ENCODE data around the gene SH2D6. TPM values are rescaled to one million over a fixed set of nuclear protein-coding genes. Genes with fewer than 3 reads are reported as not detected.
A peak's percentile ranks its signal among the peaks of the same experiment; 100 is the strongest.

The SH2D6 gene
- total and polyA plus RNA-seq, 11 donors, result not detected

GRCh38 chr2:85446296-85447221 is 28.0 kb downstream of the SH2D6 start:
- intact Hi-C loops (cut with DNase I), result loop anchor here in 2 of 10 donors (5.0 to 10.0 kb wide), 2 partner anchors 48 to 76 kb away; no protein-coding TSS in a partner anchor
- Histone ChIP-seq H3K4me3 (no peak overlapping the region), H3K27ac (peak overlapping the region in 11 of 12 donors; percentile 14 to 83 (median 71)), H3K27me3 (no peaks in the 10 kb centered on the region), H3K9me3 (no peaks in the 10 kb centered on the region), H3K36me3 (no peaks in the 10 kb centered on the region), H3K4me1 (peaks cover 0 to 27% (median 10%) of the 10 kb centered on the region in 12 donors)
- TF ChIP-seq CTCF (IDR thresholded peaks at IDR 0.05) (no peak), POLR2A (IDR thresholded peaks at IDR 0.05) (no peak)
- 63 to 78% (median 77%) methylated on average over 13 to 14 of the region's 14 CpGs for WGBS, 4 donors
- no peak for DNase-seq
- ATAC-seq, result peak in 1 of 4 donors; percentile 29

GRCh38 chr2:85447222-85447585 is 28.7 kb downstream of the SH2D6 start:
- TF ChIP-seq POLR2A (IDR thresholded peaks at IDR 0.05) (no peak), CTCF (IDR thresholded peaks at IDR 0.05) (no peak)
- DNase-seq (no peak), ATAC-seq (no peak)
- 76 to 97% (median 90%) methylated on average over 7 to 8 of the region's 8 CpGs for WGBS, 4 donors
- no peak overlapping the region for H3K4me3 ChIP-seq
- H3K36me3 ChIP-seq, result no peaks in the 10 kb centered on the region
- no peaks in the 10 kb centered on the region for H3K27me3 ChIP-seq
- H3K27ac ChIP-seq, result peak overlapping the region in 1 of 12 donors; percentile 83
- peaks cover 0 to 27% (median 10%) of the 10 kb centered on the region in 12 donors for H3K4me1 ChIP-seq
- H3K9me3 ChIP-seq, result no peaks in the 10 kb centered on the region
- intact Hi-C loops (cut with DNase I), result loop anchor here in 2 of 10 donors (5.0 to 10.0 kb wide), 2 partner anchors 48 to 75 kb away; no protein-coding TSS in a partner anchor

- TF ChIP-seq POLR2A (IDR thresholded peaks at IDR 0.05), result no peak
- TF ChIP-seq CTCF (IDR thresholded peaks at IDR 0.05), result no peak
- H3K4me3 ChIP-seq, result no peak overlapping the region
- 83 to 89% (median 88%) methylated on average over 8 of the region's 8 CpGs for WGBS, 4 donors
- peaks cover 0 to 27% (median 10%) of the 10 kb centered on the region in 12 donors for H3K4me1 ChIP-seq
- no peak for DNase-seq
- no peaks in the 10 kb centered on the region for H3K36me3 ChIP-seq
- H3K27ac ChIP-seq, result no peak overlapping the region
- intact Hi-C loops (cut with DNase I), result loop anchor here in 2 of 10 donors (5.0 to 10.0 kb wide), 2 partner anchors 46 to 74 kb away; no protein-coding TSS in a partner anchor
- no peaks in the 10 kb centered on the region for H3K27me3 ChIP-seq
- no peak for ATAC-seq
- H3K9me3 ChIP-seq, result no peaks in the 10 kb centered on the region
Measured at GRCh38 chr2:85448461-85449213, 30.1 kb downstream of the SH2D6 start.

- no peaks in the 10 kb centered on the region for H3K36me3 ChIP-seq
- 86 to 93% (median 92%) methylated on average over 7 of the region's 7 CpGs for WGBS, 4 donors
- no peak overlapping the region for H3K27ac ChIP-seq
- TF ChIP-seq POLR2A (IDR thresholded peaks at IDR 0.05), result no peak
- TF ChIP-seq CTCF (IDR thresholded peaks at IDR 0.05), result no peak
- intact Hi-C loops (cut with DNase I), result loop anchor here in 2 of 10 donors (5.0 to 10.0 kb wide), 2 partner anchors 46 to 73 kb away; no protein-coding TSS in a partner anchor
- no peaks in the 10 kb centered on the region for H3K27me3 ChIP-seq
- peaks cover 0 to 27% (median 10%) of the 10 kb centered on the region in 12 donors for H3K4me1 ChIP-seq
- DNase-seq (no peak), ATAC-seq (no peak)
- H3K4me3 ChIP-seq, result no peak overlapping the region
- H3K9me3 ChIP-seq, result no peaks in the 10 kb centered on the region
Measured at GRCh38 chr2:85449214-85449588, 30.7 kb downstream of the SH2D6 start.

Data from heart left ventricle (tissue), 16 donors.